OCI-LY7 (cell line): ENCODE data around the gene RNF11.

Experiments
- EZH2phosphoT487 ChIP-seq: fragments of 200-600 bp; sonication (generic); IDR thresholded peaks from 2 replicates; pipeline ENCODE4 v1.6.1; 2018; ENCODE audit warnings: low read depth, borderline replicate concordance, mild to moderate bottlenecking, mixed run types, antibody characterized with exemption, low read length, moderate library complexity, mixed read lengths
- TF ChIP-seq, protein P1 (sequence below): fragments of 200-600 bp; sonication (generic); conservative IDR thresholded peaks from 2 replicates; pipeline ENCODE4 v1.5.1; 2014; ENCODE audit warnings: mild to moderate bottlenecking, antibody characterized with exemption, low read length, moderate library complexity, mixed read lengths

- TF ChIP-seq, protein P1, sequence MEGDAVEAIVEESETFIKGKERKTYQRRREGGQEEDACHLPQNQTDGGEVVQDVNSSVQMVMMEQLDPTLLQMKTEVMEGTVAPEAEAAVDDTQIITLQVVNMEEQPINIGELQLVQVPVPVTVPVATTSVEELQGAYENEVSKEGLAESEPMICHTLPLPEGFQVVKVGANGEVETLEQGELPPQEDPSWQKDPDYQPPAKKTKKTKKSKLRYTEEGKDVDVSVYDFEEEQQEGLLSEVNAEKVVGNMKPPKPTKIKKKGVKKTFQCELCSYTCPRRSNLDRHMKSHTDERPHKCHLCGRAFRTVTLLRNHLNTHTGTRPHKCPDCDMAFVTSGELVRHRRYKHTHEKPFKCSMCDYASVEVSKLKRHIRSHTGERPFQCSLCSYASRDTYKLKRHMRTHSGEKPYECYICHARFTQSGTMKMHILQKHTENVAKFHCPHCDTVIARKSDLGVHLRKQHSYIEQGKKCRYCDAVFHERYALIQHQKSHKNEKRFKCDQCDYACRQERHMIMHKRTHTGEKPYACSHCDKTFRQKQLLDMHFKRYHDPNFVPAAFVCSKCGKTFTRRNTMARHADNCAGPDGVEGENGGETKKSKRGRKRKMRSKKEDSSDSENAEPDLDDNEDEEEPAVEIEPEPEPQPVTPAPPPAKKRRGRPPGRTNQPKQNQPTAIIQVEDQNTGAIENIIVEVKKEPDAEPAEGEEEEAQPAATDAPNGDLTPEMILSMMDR, result no peak
- TF ChIP-seq EZH2phosphoT487, result no peak
Measured at GRCh38 chr1:51306950-51307349, 70.9 kb downstream of the RNF11 start.
